ENCODE measurements around the gene CCL3.
"Not testable (repeated sequence)": the region's sequence is repeated elsewhere in the genome, so short reads cannot be mapped to it uniquely, and the experiment has no call there.

CCL3 gene

DNA sequence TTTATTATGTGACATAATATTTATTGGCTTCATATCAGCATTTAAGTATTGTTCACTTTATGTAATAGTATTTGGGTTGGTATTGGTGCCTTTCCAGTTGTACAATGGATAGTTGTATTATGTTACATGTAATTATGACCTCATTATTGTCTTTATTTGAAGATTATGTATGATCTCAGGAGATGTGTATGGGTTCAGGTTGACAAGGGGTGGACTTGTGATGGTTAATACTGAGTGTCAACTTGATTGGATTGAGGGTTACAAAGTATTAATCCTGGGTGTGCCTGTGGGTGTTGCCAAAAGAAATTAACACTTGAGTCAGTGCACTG is 25.7 kb upstream of the CCL3 start:
- DNase-seq (ENCODE audit: low spot score), result not testable (repeated sequence)

DNA sequence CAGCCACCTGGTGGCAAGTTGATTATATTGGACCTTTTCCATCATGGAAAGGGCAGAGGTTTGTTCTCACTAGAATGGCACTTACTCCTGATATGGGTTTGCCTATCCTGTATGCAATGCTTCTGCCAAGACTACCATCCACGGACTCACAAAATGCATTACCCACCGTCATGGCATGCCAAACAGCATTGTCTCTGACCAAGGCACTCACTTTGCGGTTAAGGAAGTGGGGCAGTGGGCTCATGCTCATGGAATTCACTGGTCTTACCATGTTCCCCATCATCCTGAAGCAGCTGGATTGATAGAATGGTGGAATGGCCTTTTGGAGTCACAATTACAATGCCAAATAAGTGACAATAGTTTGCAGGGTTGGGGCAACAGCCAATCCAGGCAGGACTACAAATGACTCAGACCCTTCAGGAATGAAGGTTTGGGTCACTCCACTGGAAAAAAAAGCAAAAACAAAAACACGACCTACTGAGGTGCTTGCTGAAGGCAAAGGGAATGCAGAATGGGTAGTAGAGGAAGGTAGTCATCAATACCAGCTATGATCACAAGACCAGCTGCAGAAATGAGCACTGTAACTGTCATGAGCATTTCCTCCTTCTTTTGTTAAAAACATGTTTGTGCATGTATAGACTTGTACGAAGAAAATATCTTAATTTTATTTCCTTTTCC is 25.2 kb upstream of the CCL3 start:
- DNase-seq (ENCODE audit: low spot score), result not testable (repeated sequence)

DNA sequence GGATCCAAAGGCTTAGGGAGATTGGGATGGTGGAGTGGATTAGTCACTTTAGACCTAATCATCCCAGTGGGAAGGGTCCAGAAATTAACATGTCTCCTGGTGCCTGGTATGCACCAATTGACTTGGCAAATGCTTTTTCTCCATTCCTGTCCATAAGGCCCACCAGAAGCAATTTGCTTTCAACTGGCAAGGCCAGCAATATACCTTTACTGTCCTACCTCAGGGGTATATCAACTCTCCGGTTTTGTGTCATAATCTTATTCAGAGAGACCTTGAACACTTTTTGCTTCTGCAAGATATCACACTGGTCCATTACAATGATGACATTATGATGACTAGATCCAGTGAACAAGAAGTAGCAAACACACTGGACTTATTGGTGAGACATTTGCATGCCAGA is 23.2 kb upstream of the CCL3 start:
- DNase-seq (ENCODE audit: low spot score), result not testable (repeated sequence)

- no peak for DNase-seq (ENCODE audit: low spot score)
Observed at GRCh38 chr17:36112572-36112971, 22.6 kb upstream of the CCL3 start.

- DNase-seq (ENCODE audit: low spot score), result no peak
Observed at GRCh38 chr17:36111068-36111490, 21.1 kb upstream of the CCL3 start.

GRCh38 chr17:36108265-36108664 is 18.3 kb upstream of the CCL3 start:
- not testable (repeated sequence) for DNase-seq (ENCODE audit: low spot score)

DNA sequence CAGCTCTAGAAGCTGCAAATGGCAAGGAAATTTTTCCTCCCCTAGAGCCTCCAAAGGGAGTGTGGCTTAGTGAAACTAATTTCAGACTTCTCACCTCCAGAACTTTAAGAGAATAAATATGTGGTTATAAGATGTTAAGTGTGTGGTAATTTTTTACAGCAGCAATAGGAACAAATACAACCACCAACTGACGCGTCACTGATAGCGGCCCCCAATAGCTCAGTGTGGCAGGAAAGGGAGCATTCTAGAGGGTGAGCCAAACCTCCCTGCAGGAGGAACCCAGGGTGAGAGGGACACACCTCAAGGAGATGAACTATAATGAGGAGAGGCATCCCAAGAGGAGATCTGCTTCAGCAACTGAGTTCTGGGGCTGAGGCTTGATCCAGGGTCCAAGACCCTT is 17.7 kb upstream of the CCL3 start:
- no peak for DNase-seq (ENCODE audit: low spot score)

DNA sequence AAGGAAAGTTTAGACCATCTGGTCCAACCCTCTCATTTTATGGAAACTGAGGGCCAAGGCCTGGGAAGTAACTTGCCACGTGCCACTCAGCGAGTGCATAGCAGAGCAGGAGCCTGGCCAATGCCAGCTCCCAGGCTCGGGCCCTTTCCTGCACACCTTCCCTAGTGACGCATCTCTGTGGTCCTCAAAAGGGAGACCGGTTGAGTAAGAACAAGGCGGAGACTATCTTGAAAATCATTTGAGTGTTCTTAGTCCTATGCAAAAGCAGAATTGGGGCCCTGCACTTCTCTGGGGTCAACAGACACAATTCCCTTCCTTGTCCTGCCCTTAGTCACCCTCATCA is 16.5 kb upstream of the CCL3 start:
- DNase-seq (ENCODE audit: low spot score), result no peak

DNA sequence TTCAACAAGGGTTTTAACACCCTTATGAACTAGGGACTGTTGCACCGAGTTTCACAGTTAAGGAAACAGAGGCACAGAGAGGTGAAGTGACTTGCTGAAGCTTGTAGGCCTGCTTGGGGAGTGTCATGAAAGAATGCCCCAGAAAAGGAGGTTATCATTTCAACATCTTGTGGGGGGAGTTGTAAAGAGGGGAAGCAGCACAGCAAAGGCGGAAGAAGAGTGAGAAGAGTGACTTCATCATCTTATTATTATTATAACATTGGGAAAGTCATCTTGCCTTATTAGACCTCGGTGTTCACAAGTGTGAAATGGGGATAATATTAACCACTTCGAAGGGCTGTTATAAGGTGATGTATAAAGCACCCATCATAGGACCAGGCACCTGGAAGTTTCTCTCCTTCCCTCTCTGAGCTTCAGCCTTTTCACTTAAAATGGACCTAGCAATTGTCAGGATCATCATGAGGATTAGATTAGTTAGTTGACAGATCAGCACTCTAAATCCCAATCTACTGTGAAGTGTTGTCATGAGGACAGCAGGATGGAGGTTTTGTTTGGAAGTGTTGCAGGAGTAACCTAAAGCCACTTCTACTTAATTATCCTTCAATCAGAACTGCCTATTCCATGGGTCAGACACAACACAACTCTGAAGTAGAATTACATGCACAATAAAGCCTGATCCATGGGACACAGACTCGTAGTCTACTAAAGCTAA is 16.0 kb upstream of the CCL3 start:
- DNase-seq (ENCODE audit: low spot score), result no peak

GRCh38 chr17:36104701-36105181 is 14.8 kb upstream of the CCL3 start:
- no peak for DNase-seq (ENCODE audit: low spot score)

DNA sequence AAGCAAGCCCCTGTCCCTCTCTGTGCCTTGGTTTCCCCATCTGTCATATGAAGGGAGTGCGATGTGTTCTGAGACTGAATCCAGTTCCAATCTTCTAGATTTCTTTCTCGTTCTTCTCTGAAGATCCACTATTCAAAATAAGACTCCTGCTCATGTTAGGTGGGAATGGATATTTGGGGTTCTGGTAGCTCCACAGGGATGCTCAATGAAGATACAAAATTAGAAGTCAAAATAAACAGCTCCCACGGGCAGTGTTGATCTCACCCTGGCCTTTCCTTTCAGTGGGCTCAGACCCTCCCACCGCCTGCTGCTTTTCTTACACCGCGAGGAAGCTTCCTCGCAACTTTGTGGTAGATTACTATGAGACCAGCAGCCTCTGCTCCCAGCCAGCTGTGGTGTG is 14.3 kb upstream of the CCL3 start:
- not testable (repeated sequence) for DNase-seq (ENCODE audit: low spot score)

GRCh38 chr17:36103401-36103975 is 13.5 kb upstream of the CCL3 start, which contains the start of gene CCL4:
TSS of gene CCL4 (plus strand) at chr17:36103827. CDS start at chr17:36103906, 79 bp downstream.
- DNase-seq (ENCODE audit: low spot score), result not testable (repeated sequence)

GRCh38 chr17:36099004-36099403 is 9.1 kb upstream of the CCL3 start:
- not testable (repeated sequence) for DNase-seq (ENCODE audit: low spot score)

DNA sequence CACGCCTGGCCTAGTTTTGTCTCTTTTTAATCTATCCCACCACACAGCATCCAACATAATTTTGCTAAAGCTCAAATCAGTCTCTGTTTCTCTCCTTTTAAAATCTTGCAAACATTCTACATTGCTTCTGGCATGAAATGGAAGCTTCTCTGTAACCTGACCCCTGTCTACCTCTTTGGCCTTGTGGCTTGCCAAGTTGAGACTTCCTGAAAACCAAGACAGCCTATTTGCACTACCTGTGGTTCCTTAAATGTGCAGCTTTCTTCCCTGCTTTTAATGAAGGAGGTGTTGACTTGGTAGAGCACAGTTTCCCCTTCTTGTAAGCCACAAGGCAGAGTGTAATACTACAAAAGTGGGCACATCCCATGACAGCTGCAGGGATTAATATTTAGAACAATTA is 6.0 kb upstream of the CCL3 start:
- no peak for DNase-seq (ENCODE audit: low spot score)

GRCh38 chr17:36094746-36095145 is 4.8 kb upstream of the CCL3 start:
- DNase-seq (ENCODE audit: low spot score), result no peak

- no peak for DNase-seq (ENCODE audit: low spot score)
Observed at GRCh38 chr17:36094232-36094631, 4.3 kb upstream of the CCL3 start.

DNA sequence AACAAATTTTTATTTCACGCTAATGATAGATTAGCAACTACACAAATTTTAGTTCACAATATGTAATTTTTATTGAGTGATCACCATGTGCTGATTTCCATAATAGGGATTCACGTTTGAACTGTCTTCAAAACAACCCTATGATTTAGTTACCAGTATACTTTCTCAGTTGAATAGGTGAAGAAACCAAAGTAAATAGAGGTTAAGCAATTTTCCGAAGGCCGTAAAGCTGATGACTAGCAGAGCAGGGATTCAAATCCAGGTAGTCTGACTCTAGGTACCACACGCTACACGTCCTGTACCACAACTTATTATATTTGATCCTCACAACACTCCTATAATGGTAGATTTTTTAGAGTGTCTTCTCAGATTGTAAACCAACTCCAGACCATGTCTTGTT is 2.8 kb upstream of the CCL3 start:
- DNase-seq (ENCODE audit: low spot score), result not testable (repeated sequence)

- no peak for DNase-seq (ENCODE audit: low spot score)
Observed at GRCh38 chr17:36092230-36092629, 2.3 kb upstream of the CCL3 start.

GRCh38 chr17:36089339-36089865 is 541 bp downstream of the CCL3 start:
- DNase-seq (ENCODE audit: low spot score), result no peak

DNA sequence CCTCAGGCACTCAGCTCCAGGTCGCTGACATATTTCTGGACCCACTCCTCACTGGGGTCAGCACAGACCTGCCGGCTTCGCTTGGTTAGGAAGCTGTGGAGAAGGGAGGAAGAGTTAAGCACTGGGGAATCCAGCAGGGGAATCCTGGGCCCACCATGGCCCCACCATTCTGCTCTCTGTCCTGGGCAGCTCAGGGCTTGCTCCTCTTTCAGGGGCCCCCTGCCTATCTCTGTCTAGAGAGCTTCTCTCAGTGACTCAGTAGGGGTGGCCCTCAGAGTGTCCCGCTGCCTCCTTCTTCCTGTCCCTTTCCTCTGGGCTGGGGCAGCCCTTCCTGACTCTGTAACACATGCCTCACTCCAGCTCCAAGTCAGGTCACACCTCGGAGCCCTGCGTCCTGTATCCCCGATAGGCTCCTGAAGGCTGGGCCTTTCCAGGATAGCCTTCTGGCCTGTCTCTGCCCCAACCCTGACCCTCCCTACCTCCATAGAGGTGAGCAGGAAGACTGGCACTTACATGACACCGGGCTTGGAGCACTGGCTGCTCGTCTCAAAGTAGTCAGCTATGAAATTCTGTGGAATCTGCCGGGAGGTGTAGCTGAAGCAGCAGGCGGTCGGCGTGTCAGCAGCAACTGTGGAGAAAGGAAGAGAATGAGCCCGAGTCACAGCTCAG is 1.1 kb downstream of the CCL3 start:
- no peak for DNase-seq (ENCODE audit: low spot score)

DNA sequence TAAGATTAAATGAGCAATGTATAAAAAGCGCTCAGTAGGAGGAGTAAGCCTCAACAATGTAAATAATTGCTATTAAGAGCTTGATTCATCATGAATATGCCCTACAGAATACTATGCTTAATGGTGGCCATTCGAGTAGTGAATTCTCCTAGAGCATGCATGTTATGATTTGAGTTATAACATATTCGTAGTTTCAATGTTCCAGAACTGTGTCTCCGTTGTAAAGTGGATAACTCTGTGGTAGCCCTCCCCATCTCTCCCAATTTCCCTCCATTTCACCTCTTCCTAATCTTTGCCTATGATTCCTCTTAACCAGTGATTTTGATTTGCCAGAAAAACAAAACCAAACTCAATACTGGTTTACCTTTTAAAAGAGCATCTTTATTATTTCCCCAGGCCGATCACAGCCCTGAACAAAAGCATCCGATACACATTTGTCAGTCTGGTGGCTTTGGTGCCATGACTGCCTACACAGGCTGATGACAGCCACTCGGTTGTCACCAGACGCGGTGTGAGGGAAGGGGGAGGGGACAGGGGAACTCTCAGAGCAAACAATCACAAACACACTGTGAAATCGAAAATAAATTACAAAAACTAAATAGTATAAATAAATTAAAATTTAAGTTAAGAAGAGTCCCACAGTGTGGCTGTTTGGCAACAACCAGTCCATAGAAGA is 1.9 kb downstream of the CCL3 start:
- DNase-seq (ENCODE audit: low spot score), result not testable (repeated sequence)

- not testable (repeated sequence) for DNase-seq (ENCODE audit: low spot score)
Observed at GRCh38 chr17:36087471-36087870, 2.5 kb downstream of the CCL3 start.
